ENCODE data around the gene ASB9. TPM values are rescaled to one million over a fixed set of nuclear protein-coding genes. Genes with fewer than 3 reads are reported as not detected.

Gene ASB9
- 1.6 and 2.7 TPM in 2 replicates for total RNA-seq
- long read RNA-seq, transcript ASB9-209 (8 exons, 1,947 nt): minor isoform, 5 of 21 reads
- long read RNA-seq, transcript ASB9-202 (7 exons, 1,652 nt): major isoform, 13 of 21 reads
- long read RNA-seq, partial matches to known transcripts: 0 of 21 reads
- long read RNA-seq, other reads (novel, unspliced or antisense): 1 of 21 reads

GRCh38 chrX:15269618-15270521 is at the start of gene ASB9:
TSS of gene ASB9 (minus strand) at chrX:15270083. CDS start at chrX:15269874, 209 bp downstream.
- peak; percentile 16 for DNase-seq (ENCODE audit: low spot score, unreplicated experiment)
- peaks cover 12% of the 10 kb centered on the region for H3K4me1 Mint-ChIP-seq (ENCODE audit: low read depth)
- peak within 1 kb of the TSS; percentile 84 for H3K27ac Mint-ChIP-seq
- peaks cover 15% of the 10 kb centered on the region for H3K9me3 Mint-ChIP-seq (ENCODE audit: low read depth)
- H3K4me3 Mint-ChIP-seq (ENCODE audit: low read depth): peak within 1 kb of the TSS; percentile 49
- H3K27me3 Mint-ChIP-seq: no peaks in the 10 kb centered on the region
- TF ChIP-seq CTCF (IDR thresholded peaks at IDR 0.05; ENCODE audit: unreplicated experiment): no peak
- H3K36me3 Mint-ChIP-seq (ENCODE audit: insufficient read depth): no peaks in the 10 kb centered on the region

- Mint-ChIP-seq H3K9me3 (ENCODE audit: low read depth) (peaks cover 3% of the 10 kb centered on the region), H3K27ac (no peak overlapping the region), H3K27me3 (no peaks in the 10 kb centered on the region), H3K4me1 (ENCODE audit: low read depth) (no peaks in the 10 kb centered on the region), H3K4me3 (ENCODE audit: low read depth) (no peak overlapping the region), H3K36me3 (ENCODE audit: insufficient read depth) (peaks cover 6% of the 10 kb centered on the region)
- TF ChIP-seq CTCF (IDR thresholded peaks at IDR 0.05; ENCODE audit: unreplicated experiment): no peak
- DNase-seq (ENCODE audit: low spot score, unreplicated experiment): no peak
These were observed 49.2 kb upstream of the ASB9 start for GRCh38 chrX:15319075-15319474.

- no peak for TF ChIP-seq CTCF (IDR thresholded peaks at IDR 0.05; ENCODE audit: unreplicated experiment)
- Mint-ChIP-seq H3K4me1 (ENCODE audit: low read depth) (no peaks in the 10 kb centered on the region), H3K27me3 (no peaks in the 10 kb centered on the region), H3K36me3 (ENCODE audit: insufficient read depth) (peaks cover 6% of the 10 kb centered on the region), H3K27ac (no peak within 1 kb of the TSS), H3K4me3 (ENCODE audit: low read depth) (no peak within 1 kb of the TSS), H3K9me3 (ENCODE audit: low read depth) (peaks cover 3% of the 10 kb centered on the region)
- DNase-seq (ENCODE audit: low spot score, unreplicated experiment): no peak
These were observed 45.6 kb upstream of the ASB9 start, which contains the start of gene ASB11 for GRCh38 chrX:15315509-15315908. TSS of gene ASB11 (minus strand) at chrX:15315640. CDS start at chrX:15315605, 35 bp downstream.

- no peaks in the 10 kb centered on the region for H3K4me1 Mint-ChIP-seq (ENCODE audit: low read depth)
- DNase-seq (ENCODE audit: low spot score, unreplicated experiment): no peak
- H3K27ac Mint-ChIP-seq: no peak overlapping the region
- H3K4me3 Mint-ChIP-seq (ENCODE audit: low read depth): no peak overlapping the region
- H3K27me3 Mint-ChIP-seq: no peaks in the 10 kb centered on the region
- peaks cover 3% of the 10 kb centered on the region for H3K9me3 Mint-ChIP-seq (ENCODE audit: low read depth)
- H3K36me3 Mint-ChIP-seq (ENCODE audit: insufficient read depth): peaks cover 3% of the 10 kb centered on the region
- TF ChIP-seq CTCF (IDR thresholded peaks at IDR 0.05; ENCODE audit: unreplicated experiment): no peak
These were observed 44.6 kb upstream of the ASB9 start for GRCh38 chrX:15314472-15314871.

GRCh38 chrX:15311119-15311518 is 41.2 kb upstream of the ASB9 start:
- no peak overlapping the region for H3K27ac Mint-ChIP-seq

More at GRCh38 chrX:15311119-15311518, 41.2 kb upstream of the ASB9 start:
- Mint-ChIP-seq H3K27me3 (no peaks in the 10 kb centered on the region), H3K4me3 (ENCODE audit: low read depth) (no peak overlapping the region), H3K9me3 (ENCODE audit: low read depth) (peaks cover 4% of the 10 kb centered on the region), H3K4me1 (ENCODE audit: low read depth) (no peaks in the 10 kb centered on the region), H3K36me3 (ENCODE audit: insufficient read depth) (no peaks in the 10 kb centered on the region)
- TF ChIP-seq CTCF (IDR thresholded peaks at IDR 0.05; ENCODE audit: unreplicated experiment): no peak
- no peak for DNase-seq (ENCODE audit: low spot score, unreplicated experiment)

Data from progenitor cell of endocrine pancreas (in vitro differentiated cells).